Measurements from ENCODE around the gene DENND5B. TPM values are rescaled to one million over a fixed set of nuclear protein-coding genes. Genes with fewer than 3 reads are reported as not detected.

DENND5B gene
- total RNA-seq, 1 donor from 2014 or later, result 22.9 TPM

GRCh38 chr12:31342286-31342685, 248.7 kb downstream of the DENND5B start:
- no peak for DNase-seq (ENCODE audit: low read depth)

GRCh38 chr12:31339831-31340622, 250.9 kb downstream of the DENND5B start:
- no peak for DNase-seq (ENCODE audit: low read depth)

- DNase-seq (ENCODE audit: low read depth), result no peak
These were observed 253.0 kb downstream of the DENND5B start for GRCh38 chr12:31337952-31338351.

Other genes starting within 250 kb of the DENND5B start
- gene ETFBKMT, start 68.6 kb upstream of the DENND5B start, total RNA-seq, result 2.8 and 4.8 TPM in 2 replicates
- 20.6 and 26.7 TPM in 2 replicates for gene AMN1, start 137.9 kb upstream of the DENND5B start, total RNA-seq